Suppressor macrophage treated with lipopolysaccharide for 1 hour (primary cell): ENCODE results near the gene SPATA2L.
A peak's percentile ranks its signal among the peaks of the same experiment; 100 is the strongest.

Source experiments
- DNase-seq, 3 donors: peaks; one replicate each; pipeline ENCODE4 v3.0.0-alpha.2; 2020 to 2022

SPATA2L gene

DNA sequence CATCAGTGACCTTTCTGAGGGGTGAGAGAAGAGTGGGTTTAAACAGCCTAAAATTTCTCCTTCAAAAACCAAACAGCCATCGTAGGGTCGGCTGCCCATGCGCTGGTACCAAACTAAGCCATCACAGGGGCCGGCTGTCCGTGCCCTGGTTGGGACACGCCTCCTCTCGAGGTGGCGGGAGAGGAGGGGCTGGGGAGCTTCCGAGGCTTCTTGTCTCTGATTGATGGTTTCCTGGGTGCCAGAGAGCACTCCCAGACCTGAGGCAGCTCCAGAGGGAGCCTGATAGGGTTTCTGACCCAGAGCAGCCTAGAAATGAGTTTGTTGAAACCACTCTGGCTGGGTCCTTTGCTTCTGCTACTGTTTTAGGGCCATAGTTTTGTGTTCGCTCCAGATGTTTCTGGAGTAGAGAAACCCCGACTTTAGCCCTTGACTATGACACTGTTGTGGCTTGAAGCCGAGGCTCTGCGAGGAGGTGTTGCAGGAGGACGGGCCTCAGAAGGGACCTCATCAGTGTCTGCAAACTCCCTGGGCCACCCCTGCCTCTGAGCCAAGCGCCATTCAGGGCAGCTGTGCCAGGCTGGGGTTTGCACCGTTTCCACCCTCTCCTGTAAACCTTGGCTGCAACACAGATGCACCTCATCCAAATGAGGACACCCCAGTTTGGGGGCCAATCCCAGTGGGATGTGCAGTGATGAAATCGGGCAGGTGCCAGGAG is 26.1 kb upstream of the SPATA2L start:
- DNase-seq, result no peak

DNA sequence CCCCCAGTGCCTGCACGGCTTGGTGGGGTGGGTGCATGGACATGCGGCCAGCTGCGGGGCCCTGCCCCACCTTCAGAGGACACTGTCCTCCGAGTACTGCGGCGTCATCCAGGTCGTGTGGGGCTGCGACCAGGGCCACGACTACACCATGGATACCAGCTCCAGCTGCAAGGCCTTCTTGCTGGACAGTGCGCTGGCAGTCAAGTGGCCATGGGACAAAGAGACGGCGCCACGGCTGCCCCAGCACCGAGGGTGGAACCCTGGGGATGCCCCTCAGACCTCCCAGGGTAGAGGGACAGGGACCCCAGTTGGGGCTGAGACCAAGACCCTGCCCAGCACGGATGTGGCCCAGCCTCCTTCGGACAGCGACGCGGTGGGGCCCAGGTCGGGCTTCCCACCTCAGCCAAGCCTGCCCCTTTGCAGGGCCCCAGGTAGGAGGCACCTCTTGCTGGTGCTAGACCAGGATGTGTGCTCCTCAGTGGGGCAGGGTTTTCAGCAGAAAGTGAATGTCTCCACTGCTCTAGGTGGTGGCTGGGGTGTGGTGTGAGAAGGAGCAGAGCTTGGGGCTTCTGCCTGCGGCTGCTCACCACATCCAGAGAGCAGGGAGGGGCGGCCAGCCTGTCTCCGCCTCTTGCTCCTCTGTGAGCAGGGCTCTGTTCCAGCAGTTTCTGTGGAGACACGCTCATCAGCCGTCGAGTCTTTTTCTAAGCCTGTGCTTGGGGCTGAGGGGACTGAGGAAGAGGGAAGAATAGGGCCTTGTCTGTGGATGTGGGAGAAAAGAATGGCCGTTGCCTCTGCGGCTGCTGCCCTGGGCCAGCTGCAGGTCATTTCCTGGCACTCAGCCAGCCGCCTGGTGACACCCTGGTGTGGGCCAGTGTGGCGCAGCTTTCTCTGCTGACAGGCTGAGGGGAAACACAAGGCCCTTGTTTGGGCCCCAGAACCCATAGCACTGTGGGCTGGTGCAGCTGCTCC is 22.1 kb upstream of the SPATA2L start:
- DNase-seq, result no peak

DNA sequence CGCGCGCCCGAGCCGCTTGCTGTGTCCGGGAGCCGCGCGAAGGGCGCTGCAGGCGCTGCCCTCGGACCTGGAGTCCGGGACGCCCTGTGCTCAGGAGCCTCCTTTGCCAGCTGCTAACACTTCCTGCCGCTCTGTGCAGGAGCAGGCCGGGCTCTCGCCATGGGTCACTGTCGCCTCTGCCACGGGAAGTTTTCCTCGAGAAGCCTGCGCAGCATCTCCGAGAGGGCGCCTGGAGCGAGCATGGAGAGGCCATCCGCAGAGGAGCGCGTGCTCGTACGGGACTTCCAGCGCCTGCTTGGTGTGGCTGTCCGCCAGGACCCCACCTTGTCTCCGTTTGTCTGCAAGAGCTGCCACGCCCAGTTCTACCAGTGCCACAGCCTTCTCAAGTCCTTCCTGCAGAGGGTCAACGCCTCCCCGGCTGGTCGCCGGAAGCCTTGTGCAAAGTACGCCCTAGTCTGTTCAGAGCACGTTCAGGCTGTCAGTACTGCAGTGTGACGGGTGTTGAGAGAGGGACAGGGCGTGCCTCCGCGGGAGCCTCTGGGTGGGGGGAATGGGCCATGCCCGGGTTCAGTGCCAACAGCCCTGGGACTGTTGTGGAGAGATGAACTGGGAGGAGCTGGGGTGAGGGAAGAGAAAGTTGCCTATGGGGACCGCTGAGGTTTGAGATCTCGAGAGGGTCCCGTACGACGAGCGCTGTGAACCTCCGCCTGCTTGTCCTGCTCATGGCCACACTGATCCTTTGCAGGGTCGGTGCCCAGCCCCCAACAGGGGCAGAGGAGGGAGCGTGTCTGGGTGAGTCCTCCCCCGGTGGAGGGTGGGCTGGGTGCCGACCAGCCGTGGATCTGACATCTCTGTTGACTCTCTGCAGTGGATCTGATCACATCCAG is 21.1 kb upstream of the SPATA2L start:
- peak; percentile 47 to 68 (median 56) for DNase-seq

DNA sequence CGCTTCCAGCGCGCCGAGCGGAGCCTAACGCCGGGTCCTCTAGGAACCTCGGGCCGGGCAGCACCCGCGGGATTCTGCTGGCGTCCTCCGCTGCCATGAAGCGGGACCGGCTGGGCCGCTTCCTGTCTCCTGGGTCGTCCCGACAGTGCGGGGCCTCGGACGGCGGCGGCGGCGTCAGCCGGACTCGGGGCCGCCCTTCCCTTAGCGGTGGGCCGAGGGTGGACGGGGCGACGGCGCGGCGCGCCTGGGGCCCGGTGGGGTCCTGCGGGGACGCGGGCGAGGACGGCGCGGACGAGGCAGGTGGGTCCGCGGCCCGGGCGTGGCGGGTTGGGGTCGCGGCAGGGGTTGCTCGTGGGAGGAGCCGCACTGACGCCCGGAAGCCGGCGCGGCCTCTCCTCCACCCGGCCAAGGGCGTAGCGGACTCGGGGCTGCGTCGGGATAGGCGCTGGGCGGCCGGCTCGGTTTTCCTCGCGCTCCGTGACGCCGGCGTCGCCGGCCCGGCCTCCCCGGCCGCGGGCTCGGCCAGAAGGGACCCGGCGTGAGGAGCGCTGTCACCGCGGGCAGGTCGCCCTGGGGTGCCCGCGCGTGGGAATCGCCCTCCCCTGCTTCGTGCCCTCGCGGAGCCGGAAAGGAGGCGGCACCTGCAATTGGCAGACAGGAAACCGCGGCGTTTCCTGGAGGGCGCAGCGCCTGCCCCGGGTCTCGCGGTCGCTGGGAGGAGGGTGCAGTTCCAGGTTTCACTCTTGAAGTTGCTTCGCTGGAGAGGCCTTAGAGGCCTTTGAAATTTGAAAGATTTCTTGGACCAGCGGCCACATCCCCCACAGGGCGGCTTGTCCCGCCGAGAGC is 20.3 kb upstream of the SPATA2L start:
- DNase-seq, result peak; percentile 63 to 81 (median 72)

DNA sequence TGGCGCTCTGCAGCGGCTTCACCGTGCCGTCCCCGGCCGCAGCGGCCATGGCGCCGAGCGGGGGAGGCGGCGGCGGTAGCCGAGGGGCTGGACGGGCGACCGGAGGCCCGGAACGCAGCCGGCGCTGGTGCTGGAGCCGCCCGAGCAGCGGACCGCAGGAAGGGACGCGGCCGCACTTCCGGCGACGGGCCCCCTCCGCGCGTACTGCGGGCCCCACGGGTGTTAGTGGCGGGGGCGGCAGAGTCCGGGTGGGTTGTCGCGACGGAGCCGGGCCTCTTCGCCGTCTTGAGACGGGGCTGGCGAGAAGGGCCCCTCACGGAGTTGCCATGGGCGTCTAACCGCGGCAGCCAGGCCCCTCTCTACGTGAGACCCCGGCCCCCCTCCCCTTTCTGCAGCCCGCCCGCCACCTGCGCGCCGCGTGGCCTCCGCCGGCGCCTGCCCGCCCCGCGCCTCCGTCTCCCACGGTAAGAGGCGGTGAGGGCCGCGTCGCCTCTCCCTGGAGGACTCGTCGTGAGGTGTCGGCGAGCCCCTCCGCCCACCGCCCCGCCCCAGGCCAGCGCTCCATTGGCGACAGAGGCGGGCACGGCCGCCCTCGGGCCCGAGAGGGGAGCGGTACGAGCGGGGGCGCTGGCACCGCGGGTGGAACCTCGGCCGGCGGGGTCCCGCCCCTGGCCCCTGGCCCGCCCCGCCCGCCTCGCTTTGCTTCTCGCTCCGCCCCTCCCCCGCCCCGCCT is 19.5 kb upstream of the SPATA2L start, which contains the start of the genes VPS9D1 and ZNF276:
VPS9D1 (minus strand) TSS at position 86 of the 733 bp plus-strand sequence; CDS start at position 49, 37 bp downstream.
ZNF276 (plus strand) TSS at position 725 of the 733 bp plus-strand sequence. CDS start 104 bp downstream, outside the sequence.
- DNase-seq, result peak; percentile 86 to 98 (median 95)

DNA sequence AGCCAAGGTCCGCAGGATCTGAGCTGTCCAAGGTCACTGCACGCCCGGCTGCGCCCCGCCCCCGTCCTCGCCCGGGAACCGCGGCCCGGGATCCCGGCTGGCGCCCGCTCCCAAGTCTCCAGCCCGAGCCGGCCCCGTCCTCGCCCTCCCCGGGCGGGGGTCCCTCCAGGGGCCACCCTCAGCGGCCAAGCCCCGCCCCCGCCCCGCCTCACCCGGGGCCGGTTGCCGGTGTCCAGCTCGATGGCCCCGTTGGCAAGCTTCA is 19.0 kb upstream of the SPATA2L start:
- DNase-seq, result peak in 1 of 3 donors; percentile 26

DNA sequence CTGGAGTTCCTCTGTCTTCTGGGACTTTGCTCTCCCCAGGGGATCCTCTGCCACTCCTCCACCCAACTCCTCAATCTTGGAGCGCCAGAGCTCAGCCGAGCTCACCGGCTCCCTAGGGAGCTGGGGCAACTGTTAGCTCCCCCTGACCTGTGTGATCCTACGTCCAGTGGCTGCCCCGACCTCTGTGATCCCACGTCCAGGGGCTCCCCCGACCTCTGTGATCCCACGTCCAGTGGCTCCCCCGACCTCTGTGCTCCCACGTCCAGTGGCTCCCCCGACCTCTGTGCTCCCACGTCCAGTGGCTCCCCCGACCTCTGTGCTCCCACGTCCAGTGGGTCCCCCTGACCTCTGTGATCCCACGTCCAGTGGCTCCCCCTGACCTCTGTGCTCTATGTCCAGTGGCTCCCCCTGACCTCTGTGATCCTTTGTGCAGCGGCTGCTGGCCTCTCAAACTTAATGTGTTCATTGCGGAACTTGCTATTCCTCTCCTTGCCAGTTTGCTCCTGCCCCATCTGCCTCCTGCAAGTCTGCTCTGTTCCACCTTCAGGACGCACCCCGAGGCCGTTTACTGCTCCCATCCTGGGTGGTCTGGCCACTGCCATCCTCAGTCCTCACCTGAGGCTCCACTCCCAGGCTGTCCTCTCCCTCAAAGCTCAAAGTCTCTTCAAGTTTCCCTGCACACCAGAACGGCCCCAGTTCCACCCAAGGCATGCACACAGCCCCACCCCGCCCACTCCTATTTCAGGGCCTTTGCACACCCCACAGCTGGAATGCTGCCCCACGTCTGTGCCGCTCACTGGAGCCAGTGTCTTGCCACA is 16.4 kb upstream of the SPATA2L start:
- DNase-seq, result no peak

DNA sequence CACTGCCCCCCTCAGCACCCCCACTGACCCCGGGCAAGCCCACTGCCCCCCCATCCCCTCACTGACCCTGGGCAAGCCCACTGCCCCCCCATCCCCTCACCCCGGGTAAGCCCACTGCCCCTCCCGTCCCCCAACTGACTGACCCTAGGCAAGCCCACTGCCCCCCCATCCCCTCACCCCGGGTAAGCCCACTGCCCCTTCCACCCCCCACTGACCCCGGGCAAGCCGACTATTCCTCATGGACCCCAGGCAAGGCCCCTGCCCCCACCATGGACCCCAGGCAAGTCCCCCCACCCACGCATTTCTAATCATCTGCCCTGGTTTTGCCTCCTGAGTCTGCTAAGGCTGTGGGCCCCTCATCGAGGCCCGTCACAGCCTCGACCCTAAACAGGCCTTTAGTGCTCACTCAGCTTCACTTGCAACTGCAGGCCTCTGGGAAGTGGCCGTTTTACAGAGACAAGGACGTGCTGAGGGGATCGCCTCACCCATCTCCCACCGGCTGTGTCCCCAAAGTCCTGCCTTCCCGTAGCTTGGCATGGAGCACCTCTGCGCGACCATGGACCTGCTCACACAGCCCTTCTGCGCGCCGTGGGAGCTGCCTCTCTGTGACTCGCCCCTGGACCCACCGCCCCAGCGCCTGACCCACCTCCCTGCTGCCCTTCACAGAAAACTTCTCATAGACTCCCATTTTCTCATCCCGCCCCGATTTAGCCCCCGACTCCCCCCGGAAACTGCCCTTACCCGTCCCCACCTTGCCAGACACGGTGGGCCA is 15.6 kb upstream of the SPATA2L start:
- no peak for DNase-seq

DNA sequence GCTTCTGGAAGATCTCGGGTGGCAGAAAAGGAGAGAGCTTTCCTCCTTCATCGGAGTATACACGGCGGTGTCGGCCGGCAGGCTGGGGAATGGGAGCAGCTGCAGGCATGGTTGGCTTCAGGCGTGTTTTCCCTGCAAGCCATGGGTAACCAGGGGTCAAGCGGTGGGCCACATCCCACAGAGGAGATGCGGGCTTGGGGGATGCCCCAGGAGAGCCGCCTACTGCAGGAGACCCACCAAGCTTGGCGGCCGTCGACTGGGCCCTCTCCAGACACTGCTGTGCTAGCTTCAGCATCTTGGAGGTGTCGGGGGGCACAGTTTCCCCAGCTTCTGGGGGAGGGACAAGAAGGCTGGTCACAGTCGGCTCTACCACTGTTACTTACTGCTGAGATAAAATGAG is 15.0 kb upstream of the SPATA2L start:
- no peak for DNase-seq

DNA sequence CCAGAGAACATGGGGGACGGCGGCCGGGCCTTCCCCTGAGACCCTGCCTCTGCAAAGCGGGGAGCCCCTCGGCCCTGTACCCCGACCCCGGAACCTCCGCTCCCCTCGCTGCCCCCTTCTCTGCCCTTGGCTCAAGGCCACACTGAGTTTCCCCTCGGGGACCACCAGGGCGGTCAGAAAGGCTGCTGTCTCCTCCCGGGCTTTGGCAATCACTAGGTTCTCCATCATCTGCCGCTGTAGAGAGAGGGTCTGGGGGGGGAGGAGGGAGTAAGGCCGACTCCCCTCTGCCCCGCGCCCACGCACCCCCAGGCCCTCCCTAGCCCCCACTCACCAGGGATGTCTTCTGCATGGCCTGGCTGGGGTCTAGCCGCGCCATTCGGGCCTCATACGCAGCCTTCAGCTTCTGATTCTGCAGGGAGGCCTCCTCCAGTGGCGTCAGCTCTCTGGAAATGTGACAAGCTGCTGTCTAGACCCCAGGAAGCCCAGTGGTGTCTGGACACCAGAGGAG is 10.8 kb upstream of the SPATA2L start:
- DNase-seq, result no peak

DNA sequence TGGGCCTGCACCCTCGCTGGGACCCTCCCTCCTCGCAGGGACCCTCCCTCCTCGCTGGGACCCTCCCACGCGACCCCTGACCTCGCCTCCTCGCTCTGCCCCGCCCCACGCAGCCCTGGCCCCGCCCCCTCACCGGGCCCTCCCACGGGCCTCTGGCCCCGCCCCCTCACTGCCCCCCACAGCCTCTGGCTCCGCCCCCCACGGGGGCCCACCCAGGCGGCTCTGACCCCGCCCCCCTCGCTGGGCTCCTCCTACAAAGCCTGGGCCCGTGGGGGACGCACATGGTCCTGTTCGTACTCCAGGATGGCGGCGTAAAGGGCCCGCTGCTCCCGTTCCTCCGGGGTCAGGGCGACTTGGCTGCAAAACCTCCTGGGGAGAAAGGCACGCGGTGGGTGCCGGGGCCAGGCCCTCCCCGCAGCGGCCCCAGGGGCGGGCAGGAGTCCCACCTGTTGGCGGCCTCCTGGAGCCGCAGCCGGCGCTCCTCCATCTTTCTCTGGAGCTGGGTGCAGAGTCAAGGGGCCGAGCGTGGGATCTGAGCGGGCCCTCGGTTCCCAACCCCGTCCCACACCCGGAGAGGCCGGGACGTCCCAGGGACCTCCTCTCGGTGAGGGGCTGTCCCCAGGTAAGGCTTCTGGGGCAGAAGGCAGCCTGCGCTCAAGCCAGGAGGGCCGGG is 10.2 kb upstream of the SPATA2L start:
- peak; percentile 60 to 84 (median 61) for DNase-seq

DNA sequence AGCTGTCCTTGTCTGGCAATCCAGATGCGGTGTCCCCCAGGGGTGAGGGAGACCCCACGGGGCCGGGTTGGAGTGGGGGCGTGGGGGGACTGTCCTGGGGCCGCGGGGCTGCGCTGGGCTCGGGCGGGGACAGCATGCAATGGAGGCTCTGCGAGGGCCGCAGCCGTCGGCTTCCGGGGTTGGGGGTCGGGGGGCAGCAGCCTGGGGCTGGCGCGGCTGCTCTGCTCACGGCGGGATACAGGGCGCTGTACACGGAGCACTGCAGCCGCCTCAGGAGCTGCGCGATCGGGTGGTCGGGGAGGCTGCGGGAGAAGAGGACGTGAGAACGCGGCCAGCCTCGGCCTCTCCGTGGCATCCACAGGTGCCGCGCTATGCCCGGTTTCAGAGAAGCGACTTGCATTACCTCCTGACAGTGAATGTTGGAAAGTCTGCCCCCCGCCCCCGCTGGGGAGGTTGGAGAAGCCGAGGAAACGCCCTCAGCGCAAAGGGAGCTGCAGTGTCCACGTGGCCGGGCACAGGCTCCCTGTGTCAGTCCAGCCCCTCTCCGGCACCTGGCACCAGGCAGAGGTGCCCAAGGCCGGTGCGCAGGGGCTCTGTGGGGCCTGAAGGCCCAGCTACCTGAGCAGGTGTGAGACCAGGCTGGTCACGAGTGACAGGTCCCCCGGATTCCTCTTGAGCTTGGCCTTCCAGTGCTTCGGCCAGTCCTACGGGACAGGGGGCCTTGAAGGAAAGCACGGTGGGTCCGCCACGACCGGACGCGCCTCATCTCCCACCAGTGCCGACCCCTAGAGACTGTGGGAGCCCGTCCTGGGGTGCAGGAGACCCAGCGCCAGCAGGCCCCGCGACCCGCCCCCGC is 9.4 kb upstream of the SPATA2L start:
- no peak for DNase-seq

DNA sequence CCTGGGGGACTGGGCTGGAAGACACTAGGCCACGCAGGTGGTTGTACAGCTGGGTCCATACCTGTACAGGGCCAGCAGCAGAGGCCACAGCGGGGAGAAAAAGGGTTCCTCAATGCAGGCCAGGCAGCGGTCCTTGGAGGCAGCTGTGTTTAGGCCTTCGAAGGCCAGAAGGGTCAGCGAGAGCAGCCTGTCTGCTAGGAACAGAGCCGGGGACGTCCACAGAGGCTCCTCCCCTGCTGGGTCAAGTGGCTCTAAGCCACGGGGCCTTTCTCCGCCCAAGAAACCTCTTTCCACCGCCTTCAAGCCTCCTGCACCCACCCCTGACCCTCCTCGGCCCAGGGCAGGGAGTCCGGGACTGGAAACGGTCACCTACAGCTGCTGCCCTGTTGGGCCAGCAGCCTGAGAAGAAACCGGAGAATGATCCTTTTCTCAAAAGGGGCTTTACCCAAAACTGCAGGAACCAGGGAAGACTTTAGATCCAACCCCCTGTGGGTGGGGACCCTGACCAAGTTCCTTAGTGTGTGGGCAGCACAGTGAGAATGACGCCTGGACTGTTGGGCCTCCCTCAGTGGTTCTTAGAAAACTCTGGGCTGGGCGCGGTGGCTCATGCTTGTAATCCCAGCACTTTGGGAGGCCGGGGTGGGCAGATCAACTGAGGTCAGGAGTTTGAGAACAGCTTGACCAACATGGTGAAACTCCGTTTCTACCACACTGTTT is 8.4 kb upstream of the SPATA2L start:
- peak in 1 of 3 donors; percentile 22 for DNase-seq

DNA sequence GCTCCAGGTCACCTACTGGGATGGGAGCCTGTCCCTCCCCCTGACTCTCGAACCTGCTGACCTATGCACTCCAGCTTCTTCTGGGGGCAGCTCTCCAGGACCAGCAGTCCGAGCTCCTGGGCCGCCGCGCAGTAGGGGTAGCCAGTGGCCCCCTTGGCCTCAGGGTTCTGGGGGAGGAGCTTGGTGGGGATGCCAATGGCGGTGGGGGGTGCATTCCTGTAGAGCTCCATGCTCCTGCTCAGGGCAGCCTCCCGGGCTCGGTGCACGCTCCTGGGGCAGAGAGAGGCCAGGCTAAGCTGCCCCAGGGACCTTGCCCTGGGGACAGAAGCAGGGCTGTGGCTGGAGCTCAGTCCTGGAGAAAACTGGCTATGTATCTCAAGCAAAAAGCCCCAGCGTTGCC is 7.7 kb upstream of the SPATA2L start:
- DNase-seq, result no peak

DNA sequence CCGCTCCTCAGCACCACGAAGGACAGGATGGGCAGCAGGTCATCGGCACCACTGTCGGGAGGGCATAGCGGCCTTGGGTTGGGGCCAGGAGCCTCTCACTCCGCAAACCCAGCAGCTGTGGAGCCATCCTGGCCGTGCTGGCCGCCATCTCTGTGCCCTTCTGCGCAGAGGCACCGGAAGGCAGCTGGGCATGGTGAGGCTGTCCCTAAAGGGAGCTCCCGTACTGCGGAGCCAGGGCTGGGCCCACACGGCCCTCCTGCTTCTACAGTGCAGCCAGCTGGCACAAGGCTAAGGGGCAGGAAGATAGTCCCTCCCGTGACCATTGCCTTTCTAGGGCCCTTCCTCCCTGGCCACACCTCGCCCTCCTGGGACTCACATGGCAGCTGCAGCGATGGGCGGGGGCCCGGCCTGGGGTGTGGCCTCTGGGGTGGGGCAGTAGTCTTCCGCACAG is 7.0 kb upstream of the SPATA2L start:
- no peak for DNase-seq

DNA sequence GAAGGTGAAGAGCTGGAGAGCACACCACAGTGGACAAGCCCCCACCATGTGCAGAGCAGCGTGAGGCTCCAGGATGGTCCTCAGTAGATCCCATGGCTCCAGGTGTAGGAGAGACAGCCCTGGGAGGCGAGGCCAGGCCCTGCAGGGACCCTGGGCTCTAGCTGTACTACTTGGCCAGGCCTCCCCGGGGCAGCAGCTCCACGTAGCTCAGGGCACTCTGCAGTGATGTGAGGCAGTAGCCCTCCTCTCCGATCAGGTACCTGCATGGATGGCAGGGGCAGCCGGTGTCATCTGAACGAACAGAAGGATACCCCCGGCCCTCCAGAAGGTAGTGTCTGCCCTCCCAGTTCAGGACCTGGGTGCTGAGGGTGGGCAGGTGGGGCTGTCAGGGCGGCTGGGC is 6.2 kb upstream of the SPATA2L start:
- DNase-seq, result no peak
